NB4 (cell line): ENCODE measurements around the gene SLC30A10.

Source experiments
- POLR2A ChIP-seq: IDR thresholded peaks from 2 replicates; pipeline ENCODE4 v1.6.1; 2011; ENCODE audit warnings: mild to moderate bottlenecking; ENCODE audit not compliant: insufficient read length; ENCODE audit errors: extremely low read depth
- TF ChIP-seq, protein P1 (sequence below): IDR thresholded peaks from one replicate; pipeline ENCODE4 v1.5.1; 2012; ENCODE audit warnings: low read depth, low read length

DNA sequence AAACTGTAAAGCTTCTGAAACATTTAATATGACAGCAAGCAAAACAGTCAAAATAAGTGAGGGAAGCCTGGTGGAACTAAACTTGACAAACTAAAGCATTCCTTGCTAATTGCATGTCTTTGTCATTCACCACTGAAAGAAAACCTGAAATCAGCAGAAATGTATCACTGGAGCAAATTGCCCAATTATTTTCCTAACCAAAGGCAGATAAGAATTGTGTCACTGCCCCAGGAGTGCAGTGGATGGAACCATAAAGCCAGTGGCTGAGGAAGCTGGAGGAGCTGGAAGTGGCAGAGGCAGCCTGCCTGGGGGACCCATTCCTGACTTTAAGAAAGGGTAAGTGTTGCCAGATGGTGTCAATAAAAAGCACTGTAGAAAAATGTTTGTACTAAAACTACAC lies 2.7 kb upstream of the SLC30A10 start:
- TF ChIP-seq, protein P1, sequence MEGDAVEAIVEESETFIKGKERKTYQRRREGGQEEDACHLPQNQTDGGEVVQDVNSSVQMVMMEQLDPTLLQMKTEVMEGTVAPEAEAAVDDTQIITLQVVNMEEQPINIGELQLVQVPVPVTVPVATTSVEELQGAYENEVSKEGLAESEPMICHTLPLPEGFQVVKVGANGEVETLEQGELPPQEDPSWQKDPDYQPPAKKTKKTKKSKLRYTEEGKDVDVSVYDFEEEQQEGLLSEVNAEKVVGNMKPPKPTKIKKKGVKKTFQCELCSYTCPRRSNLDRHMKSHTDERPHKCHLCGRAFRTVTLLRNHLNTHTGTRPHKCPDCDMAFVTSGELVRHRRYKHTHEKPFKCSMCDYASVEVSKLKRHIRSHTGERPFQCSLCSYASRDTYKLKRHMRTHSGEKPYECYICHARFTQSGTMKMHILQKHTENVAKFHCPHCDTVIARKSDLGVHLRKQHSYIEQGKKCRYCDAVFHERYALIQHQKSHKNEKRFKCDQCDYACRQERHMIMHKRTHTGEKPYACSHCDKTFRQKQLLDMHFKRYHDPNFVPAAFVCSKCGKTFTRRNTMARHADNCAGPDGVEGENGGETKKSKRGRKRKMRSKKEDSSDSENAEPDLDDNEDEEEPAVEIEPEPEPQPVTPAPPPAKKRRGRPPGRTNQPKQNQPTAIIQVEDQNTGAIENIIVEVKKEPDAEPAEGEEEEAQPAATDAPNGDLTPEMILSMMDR: no peak
- TF ChIP-seq POLR2A: no peak
